Tibial nerve (tissue), 4 donors: Measurements from ENCODE around the gene SYNE3.

Experiments used
- CTCF ChIP-seq, 5 experiments: fragments of 200-600 bp in 3 of 5; fragments of 450-650 bp in 2 of 5; sonication (generic) in 3 of 5; IDR thresholded peaks; one replicate each; pipeline ENCODE4 v1.5.1; 2016 to 2019; ENCODE audit warnings: antibody characterized with exemption in 5 of 5, mild to moderate bottlenecking in 3 of 5, moderate library complexity in 2 of 5
- EP300 ChIP-seq, 2 donors: sonication (generic); formaldehyde crosslinking; IDR thresholded peaks; one replicate each; pipeline ENCODE4 v1.6.1; 2017; ENCODE audit warnings: antibody characterized with exemption in 2 of 2, mild to moderate bottlenecking in 1 of 2
- POLR2A ChIP-seq, 2 donors: fragments of 450-650 bp; IDR thresholded peaks; one replicate each; pipeline ENCODE4 v1.6.1; 2017; ENCODE audit warnings: antibody characterized with exemption in 2 of 2, mild to moderate bottlenecking in 2 of 2, moderate library complexity in 2 of 2

GRCh38 chr14:95540236-95540855, 23.9 kb upstream of the SYNE3 start:
- TF ChIP-seq POLR2A (IDR thresholded peaks at IDR 0.05) (no peak), CTCF (IDR thresholded peaks at IDR 0.05) (no peak), EP300 (IDR thresholded peaks at IDR 0.05) (no peak)
